Measurements from ENCODE around the gene MSRB3.

Gene MSRB3

DNA sequence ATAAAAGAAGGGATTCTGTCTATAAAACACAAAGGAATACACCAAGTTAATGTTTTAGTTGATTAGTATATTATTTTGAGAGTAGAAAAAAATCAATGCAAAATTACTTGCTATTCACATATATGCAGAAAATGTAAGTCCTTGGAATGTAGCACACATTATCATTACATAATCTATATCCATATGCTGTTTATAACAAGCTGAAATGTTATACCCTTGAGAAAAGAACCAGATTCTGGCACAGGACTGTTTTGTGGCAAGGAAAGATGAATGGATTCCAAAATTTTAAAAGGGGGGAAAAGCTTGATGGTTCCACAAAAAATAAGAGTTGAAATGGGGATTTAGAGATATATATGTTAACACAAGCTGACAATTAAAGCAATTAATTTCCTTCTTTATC is 153.6 kb downstream of the MSRB3 start:
- H2AFZ ChIP-seq (ENCODE audit: low read length) = no peak overlapping the region
- H3K9me2 ChIP-seq (replicated peaks; ENCODE audit: low read depth, low read length) = no peaks in the 10 kb centered on the region
- no peaks in the 10 kb centered on the region for H3K27me3 ChIP-seq (ENCODE audit: insufficient read depth, low read length, poor library complexity, severe bottlenecking)
- no peaks in the 10 kb centered on the region for H3F3A ChIP-seq (ENCODE audit: low read depth)
- no peaks in the 10 kb centered on the region for H4K20me1 ChIP-seq (ENCODE audit: insufficient read depth, low read length, poor library complexity, severe bottlenecking)
- no peak overlapping the region for H3K4me3 ChIP-seq (ENCODE audit: low read length, poor library complexity, severe bottlenecking)
- peaks cover 5% of the 10 kb centered on the region; the same call in 1 of the 2 replicates for H3K79me2 ChIP-seq (ENCODE audit: insufficient read depth, low read length)
- no peak overlapping the region for H3K9ac ChIP-seq (ENCODE audit: low read depth, low read length, poor library complexity, severe bottlenecking)
- H3K36me3 ChIP-seq (ENCODE audit: insufficient read depth, low read length) = no peaks in the 10 kb centered on the region; the same call in 1 of the 2 replicates
- H3K4me1 ChIP-seq (ENCODE audit: insufficient read depth, low read length, poor library complexity, severe bottlenecking) = peaks cover 8% of the 10 kb centered on the region
- no peaks in the 10 kb centered on the region for H3K9me3 ChIP-seq (ENCODE audit: insufficient read depth, low read depth, low read length)
- H3K4me2 ChIP-seq (ENCODE audit: low read depth, low read length, poor library complexity, severe bottlenecking) = no peak overlapping the region
- TF ChIP-seq, protein P1, sequence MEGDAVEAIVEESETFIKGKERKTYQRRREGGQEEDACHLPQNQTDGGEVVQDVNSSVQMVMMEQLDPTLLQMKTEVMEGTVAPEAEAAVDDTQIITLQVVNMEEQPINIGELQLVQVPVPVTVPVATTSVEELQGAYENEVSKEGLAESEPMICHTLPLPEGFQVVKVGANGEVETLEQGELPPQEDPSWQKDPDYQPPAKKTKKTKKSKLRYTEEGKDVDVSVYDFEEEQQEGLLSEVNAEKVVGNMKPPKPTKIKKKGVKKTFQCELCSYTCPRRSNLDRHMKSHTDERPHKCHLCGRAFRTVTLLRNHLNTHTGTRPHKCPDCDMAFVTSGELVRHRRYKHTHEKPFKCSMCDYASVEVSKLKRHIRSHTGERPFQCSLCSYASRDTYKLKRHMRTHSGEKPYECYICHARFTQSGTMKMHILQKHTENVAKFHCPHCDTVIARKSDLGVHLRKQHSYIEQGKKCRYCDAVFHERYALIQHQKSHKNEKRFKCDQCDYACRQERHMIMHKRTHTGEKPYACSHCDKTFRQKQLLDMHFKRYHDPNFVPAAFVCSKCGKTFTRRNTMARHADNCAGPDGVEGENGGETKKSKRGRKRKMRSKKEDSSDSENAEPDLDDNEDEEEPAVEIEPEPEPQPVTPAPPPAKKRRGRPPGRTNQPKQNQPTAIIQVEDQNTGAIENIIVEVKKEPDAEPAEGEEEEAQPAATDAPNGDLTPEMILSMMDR (conservative IDR thresholded peaks at IDR 0.05; ENCODE audit: low read length) = no peak
- no peak for TF ChIP-seq EZH2phosphoT487 (IDR thresholded peaks at IDR 0.05; ENCODE audit: borderline replicate concordance)

DNA sequence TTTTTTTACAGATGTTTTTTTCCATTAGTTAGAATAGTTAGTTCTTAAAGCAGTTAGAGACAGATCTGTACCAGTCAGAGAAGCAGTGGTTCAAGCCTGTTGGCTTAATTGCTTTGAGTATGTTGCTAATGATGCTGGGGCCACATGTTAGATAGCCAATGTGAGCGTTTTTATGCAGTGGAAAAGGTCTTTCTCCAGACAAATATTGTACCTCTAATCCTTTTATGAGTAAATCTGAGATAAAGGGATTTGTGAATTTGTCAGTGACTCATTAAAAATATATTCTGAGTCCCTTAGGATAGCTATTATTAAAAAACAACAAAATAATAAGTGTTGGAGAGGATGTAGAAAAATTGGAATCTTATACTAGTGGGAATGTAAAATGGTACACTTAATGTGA is 154.2 kb downstream of the MSRB3 start:
- Histone ChIP-seq H3K4me1 (ENCODE audit: insufficient read depth, low read length, poor library complexity, severe bottlenecking) (peaks cover 2% of the 10 kb centered on the region), H3K9ac (ENCODE audit: low read depth, low read length, poor library complexity, severe bottlenecking) (no peak overlapping the region), H3K9me2 (replicated peaks; ENCODE audit: low read depth, low read length) (no peaks in the 10 kb centered on the region), H3K9me3 (ENCODE audit: insufficient read depth, low read depth, low read length) (no peaks in the 10 kb centered on the region), H3F3A (ENCODE audit: low read depth) (no peaks in the 10 kb centered on the region), H3K36me3 (ENCODE audit: insufficient read depth, low read length) (no peaks in the 10 kb centered on the region; the same call in 1 of the 2 replicates), H2AFZ (ENCODE audit: low read length) (no peak overlapping the region), H3K79me2 (ENCODE audit: insufficient read depth, low read length) (peaks cover 4% of the 10 kb centered on the region; the same call in 1 of the 2 replicates), H3K4me2 (ENCODE audit: low read depth, low read length, poor library complexity, severe bottlenecking) (no peak overlapping the region), H3K4me3 (ENCODE audit: low read length, poor library complexity, severe bottlenecking) (no peak overlapping the region), H4K20me1 (ENCODE audit: insufficient read depth, low read length, poor library complexity, severe bottlenecking) (no peaks in the 10 kb centered on the region), H3K27me3 (ENCODE audit: insufficient read depth, low read length, poor library complexity, severe bottlenecking) (no peaks in the 10 kb centered on the region)
- TF ChIP-seq, protein P1 (conservative IDR thresholded peaks at IDR 0.05; ENCODE audit: low read length) = no peak
- no peak for TF ChIP-seq EZH2phosphoT487 (IDR thresholded peaks at IDR 0.05; ENCODE audit: borderline replicate concordance)

DNA sequence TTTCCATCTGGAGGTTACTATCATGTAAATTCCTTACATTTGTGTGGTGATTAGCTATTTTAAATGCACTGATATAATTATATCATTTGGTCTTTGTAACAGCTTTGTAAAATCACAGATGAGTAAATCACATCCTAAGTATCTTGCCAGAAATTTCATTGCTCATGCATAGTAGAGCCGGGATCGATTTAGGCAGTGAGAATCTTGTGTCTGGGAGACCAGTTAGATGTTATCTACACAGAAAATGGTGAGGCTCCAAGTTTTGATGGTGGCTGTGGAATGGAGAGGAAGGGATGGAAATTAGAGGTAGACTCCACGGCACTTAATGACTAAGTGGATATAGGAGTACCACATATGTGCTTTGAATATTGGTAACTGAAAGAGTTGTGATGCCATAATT is 156.3 kb downstream of the MSRB3 start:
- Histone ChIP-seq H3K4me1 (ENCODE audit: insufficient read depth, low read length, poor library complexity, severe bottlenecking) (no peaks in the 10 kb centered on the region), H3K4me3 (ENCODE audit: low read length, poor library complexity, severe bottlenecking) (no peak overlapping the region), H3K9me2 (replicated peaks; ENCODE audit: low read depth, low read length) (no peaks in the 10 kb centered on the region), H4K20me1 (ENCODE audit: insufficient read depth, low read length, poor library complexity, severe bottlenecking) (no peaks in the 10 kb centered on the region), H3F3A (ENCODE audit: low read depth) (no peaks in the 10 kb centered on the region), H3K9me3 (ENCODE audit: insufficient read depth, low read depth, low read length) (no peaks in the 10 kb centered on the region), H3K4me2 (ENCODE audit: low read depth, low read length, poor library complexity, severe bottlenecking) (no peak overlapping the region), H3K36me3 (ENCODE audit: insufficient read depth, low read length) (peaks cover 3% of the 10 kb centered on the region; the same call in 1 of the 2 replicates), H3K79me2 (ENCODE audit: insufficient read depth, low read length) (no peaks in the 10 kb centered on the region), H3K27me3 (ENCODE audit: insufficient read depth, low read length, poor library complexity, severe bottlenecking) (no peaks in the 10 kb centered on the region), H2AFZ (ENCODE audit: low read length) (no peak overlapping the region), H3K9ac (ENCODE audit: low read depth, low read length, poor library complexity, severe bottlenecking) (no peak overlapping the region)
- TF ChIP-seq, protein P1 (conservative IDR thresholded peaks at IDR 0.05; ENCODE audit: low read length) = no peak
- TF ChIP-seq EZH2phosphoT487 (IDR thresholded peaks at IDR 0.05; ENCODE audit: borderline replicate concordance) = no peak
